Measurements from ENCODE around the gene SARS2.

SARS2 gene

GRCh38 chr19:38949580-38950367, 19.2 kb upstream of the SARS2 start:
- Histone ChIP-seq H3K4me3 (ENCODE audit: low read length, poor library complexity, severe bottlenecking) (no peak overlapping the region), H3F3A (ENCODE audit: low read depth) (no peaks in the 10 kb centered on the region), H3K79me2 (ENCODE audit: insufficient read depth, low read length) (no peaks in the 10 kb centered on the region), H3K9ac (ENCODE audit: low read depth, low read length, poor library complexity, severe bottlenecking) (no peak overlapping the region), H3K27me3 (ENCODE audit: insufficient read depth, low read length, poor library complexity, severe bottlenecking) (no peaks in the 10 kb centered on the region), H3K9me2 (replicated peaks; ENCODE audit: low read depth, low read length) (no peaks in the 10 kb centered on the region), H3K9me3 (ENCODE audit: insufficient read depth, low read depth, low read length) (no peaks in the 10 kb centered on the region), H4K20me1 (ENCODE audit: insufficient read depth, low read length, poor library complexity, severe bottlenecking) (no peaks in the 10 kb centered on the region), H2AFZ (ENCODE audit: low read length) (no peak overlapping the region), H3K4me1 (ENCODE audit: insufficient read depth, low read length, poor library complexity, severe bottlenecking) (no peaks in the 10 kb centered on the region), H3K4me2 (ENCODE audit: low read depth, low read length, poor library complexity, severe bottlenecking) (no peak overlapping the region), H3K36me3 (ENCODE audit: insufficient read depth, low read length) (no peaks in the 10 kb centered on the region)
- TF ChIP-seq EZH2phosphoT487 (IDR thresholded peaks at IDR 0.05; ENCODE audit: borderline replicate concordance) (no peak), CTCF (conservative IDR thresholded peaks at IDR 0.05; ENCODE audit: low read length) (no peak)

- Histone ChIP-seq H3K9me3 (ENCODE audit: insufficient read depth, low read depth, low read length) (no peaks in the 10 kb centered on the region), H3F3A (ENCODE audit: low read depth) (no peaks in the 10 kb centered on the region), H3K79me2 (ENCODE audit: insufficient read depth, low read length) (no peaks in the 10 kb centered on the region), H3K4me1 (ENCODE audit: insufficient read depth, low read length, poor library complexity, severe bottlenecking) (peaks cover 6% of the 10 kb centered on the region), H2AFZ (ENCODE audit: low read length) (no peak overlapping the region), H3K4me3 (ENCODE audit: low read length, poor library complexity, severe bottlenecking) (no peak overlapping the region), H3K36me3 (ENCODE audit: insufficient read depth, low read length) (no peaks in the 10 kb centered on the region), H3K4me2 (ENCODE audit: low read depth, low read length, poor library complexity, severe bottlenecking) (no peak overlapping the region), H3K9ac (ENCODE audit: low read depth, low read length, poor library complexity, severe bottlenecking) (no peak overlapping the region), H3K27me3 (ENCODE audit: insufficient read depth, low read length, poor library complexity, severe bottlenecking) (no peaks in the 10 kb centered on the region), H3K9me2 (replicated peaks; ENCODE audit: low read depth, low read length) (no peaks in the 10 kb centered on the region), H4K20me1 (ENCODE audit: insufficient read depth, low read length, poor library complexity, severe bottlenecking) (no peaks in the 10 kb centered on the region)
- TF ChIP-seq CTCF (conservative IDR thresholded peaks at IDR 0.05; ENCODE audit: low read length) (no peak), EZH2phosphoT487 (IDR thresholded peaks at IDR 0.05; ENCODE audit: borderline replicate concordance) (no peak)
These were observed 15.9 kb upstream of the SARS2 start for GRCh38 chr19:38946229-38947010.

- Histone ChIP-seq H3K9me2 (replicated peaks; ENCODE audit: low read depth, low read length) (no peaks in the 10 kb centered on the region), H3K4me1 (ENCODE audit: insufficient read depth, low read length, poor library complexity, severe bottlenecking) (peaks cover 10% of the 10 kb centered on the region)
These were observed 15.1 kb upstream of the SARS2 start for GRCh38 chr19:38945562-38946228.

More at GRCh38 chr19:38945562-38946228, 15.1 kb upstream of the SARS2 start:
- TF ChIP-seq EZH2phosphoT487 (IDR thresholded peaks at IDR 0.05; ENCODE audit: borderline replicate concordance) (no peak), CTCF (conservative IDR thresholded peaks at IDR 0.05; ENCODE audit: low read length) (no peak)
- Histone ChIP-seq H4K20me1 (ENCODE audit: insufficient read depth, low read length, poor library complexity, severe bottlenecking) (no peaks in the 10 kb centered on the region), H3K79me2 (ENCODE audit: insufficient read depth, low read length) (no peaks in the 10 kb centered on the region), H3K27me3 (ENCODE audit: insufficient read depth, low read length, poor library complexity, severe bottlenecking) (no peaks in the 10 kb centered on the region), H3K9me3 (ENCODE audit: insufficient read depth, low read depth, low read length) (no peaks in the 10 kb centered on the region), H3F3A (ENCODE audit: low read depth) (no peaks in the 10 kb centered on the region), H3K9ac (ENCODE audit: low read depth, low read length, poor library complexity, severe bottlenecking) (no peak overlapping the region), H3K4me3 (ENCODE audit: low read length, poor library complexity, severe bottlenecking) (no peak overlapping the region), H3K36me3 (ENCODE audit: insufficient read depth, low read length) (no peaks in the 10 kb centered on the region), H3K4me2 (ENCODE audit: low read depth, low read length, poor library complexity, severe bottlenecking) (no peak overlapping the region), H2AFZ (ENCODE audit: low read length) (no peak overlapping the region)

All from Loucy (cell line).